HT-29 (cell line): ENCODE results near the gene PRELID3B. TPM values are rescaled to one million over a fixed set of nuclear protein-coding genes. Genes with fewer than 3 reads are reported as not detected.

Source experiments
- DNase-seq: peaks from one replicate; pipeline ENCODE4 v3.0.0-alpha.2; 2015; ENCODE audit warnings: low spot score
- total RNA-seq: library from RNA; depleted of rRNA; stranded (reverse); fragments of >200 nt; shearing (Covaris generic); gene quantifications from 2 replicates; pipeline ENCODE4 v1.2.3, GENCODE V29; 2014; rRNA removed

PRELID3B gene
- total RNA-seq, 1 experiment from 2014 or later = 129 TPM

- no peak for DNase-seq
These were observed 46.4 kb downstream of the PRELID3B start for GRCh38 chr20:58996226-58996611.

DNA sequence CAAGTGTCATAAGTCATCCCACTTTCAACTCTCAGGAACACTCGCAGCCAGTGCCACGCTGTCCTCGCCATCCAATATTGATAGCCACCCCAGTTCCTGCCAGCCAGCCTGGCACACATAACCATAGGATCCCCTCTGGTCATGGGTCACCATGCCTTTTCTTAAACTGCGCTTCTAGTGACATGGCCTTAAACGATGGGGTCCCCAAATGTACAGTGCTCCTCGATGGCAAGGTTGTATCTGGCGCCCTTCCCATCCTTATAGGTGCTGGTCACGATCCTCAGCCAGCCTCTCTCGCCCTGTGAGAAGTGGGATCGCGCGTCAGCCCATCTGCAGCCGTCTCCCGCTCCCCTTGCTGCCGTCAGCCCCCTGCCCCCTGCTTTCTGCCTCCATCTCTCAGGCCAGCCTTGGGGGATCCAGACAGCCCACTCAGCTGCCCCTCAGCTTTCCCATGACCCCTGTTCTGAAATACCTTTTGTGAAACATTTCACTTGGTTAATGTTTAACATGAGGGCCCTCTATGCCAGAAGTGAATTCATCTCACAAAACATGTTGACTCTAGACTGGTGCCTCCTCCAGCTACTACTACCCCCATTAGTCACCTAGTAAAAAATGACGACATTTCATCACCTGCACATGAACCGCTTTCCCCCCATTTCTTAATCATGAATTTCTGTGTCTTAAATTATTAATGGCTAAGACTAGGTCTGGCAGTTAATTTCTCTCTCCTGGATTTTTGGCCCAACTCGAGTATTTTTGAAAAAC is 46.9 kb downstream of the PRELID3B start:
- peak; percentile 47 for DNase-seq

- DNase-seq = no peak
These were observed 48.0 kb downstream of the PRELID3B start for GRCh38 chr20:58994390-58995159.

DNA sequence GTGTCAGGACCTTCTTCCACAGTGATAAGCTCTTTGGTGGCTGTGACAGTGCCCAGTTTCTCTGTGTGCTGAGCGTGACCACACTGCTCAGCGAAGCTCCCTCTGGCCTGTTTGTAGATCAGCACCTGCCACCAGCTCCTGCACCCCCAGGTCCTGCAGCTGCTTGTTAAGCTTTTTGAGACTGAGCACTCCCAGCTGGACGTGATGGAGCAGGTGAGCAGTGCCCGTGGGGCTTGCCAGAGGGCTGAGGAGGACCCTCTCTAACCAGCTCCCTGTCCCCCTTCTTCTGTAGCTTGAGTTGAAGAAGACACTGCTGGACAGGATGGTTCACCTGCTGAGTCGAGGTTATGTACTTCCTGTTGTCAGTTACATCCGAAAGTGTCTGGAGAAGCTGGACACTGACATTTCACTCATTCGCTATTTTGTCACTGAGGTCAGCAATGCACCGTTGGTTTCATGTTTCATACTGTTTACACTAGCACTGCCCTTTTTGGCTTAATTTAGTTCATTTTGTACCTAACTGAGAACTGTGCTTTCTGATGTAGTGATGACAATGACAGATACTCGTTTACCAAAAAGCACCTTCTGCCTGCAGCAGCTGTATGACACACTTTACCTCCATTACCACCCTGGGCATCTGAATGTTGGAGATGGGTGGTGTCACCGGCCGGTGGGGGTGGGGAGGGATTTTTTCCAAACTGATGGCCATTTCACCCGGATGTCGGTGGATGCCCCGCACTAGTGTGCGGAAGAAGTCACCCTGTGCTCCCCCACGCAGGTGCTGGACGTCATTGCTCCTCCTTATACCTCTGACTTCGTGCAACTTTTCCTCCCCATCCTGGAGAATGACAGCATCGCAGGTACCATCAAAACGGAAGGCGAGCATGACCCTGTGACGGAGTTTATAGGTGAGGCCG is 49.0 kb downstream of the PRELID3B start:
- DNase-seq = no peak

GRCh38 chr20:58992911-58993310 is 49.7 kb downstream of the PRELID3B start:
- DNase-seq = no peak

DNA sequence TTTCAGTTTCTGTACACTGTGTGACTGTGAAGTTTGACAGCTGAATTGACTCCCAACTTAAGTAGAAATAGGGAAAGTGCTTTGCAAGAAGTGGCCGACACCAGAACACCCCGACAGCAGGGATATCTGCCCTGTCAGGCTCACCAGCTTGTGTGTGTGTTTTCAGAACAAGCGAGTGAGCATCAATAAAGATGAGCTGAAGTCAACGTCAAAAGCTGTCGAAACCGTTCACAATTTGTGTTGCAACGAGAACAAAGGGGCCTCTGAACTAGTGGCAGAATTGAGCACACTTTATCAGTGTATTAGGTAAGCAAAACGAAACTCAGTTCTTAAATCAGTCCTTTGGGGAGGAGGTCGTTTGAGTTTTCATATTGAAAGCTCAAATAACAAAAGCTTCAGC is 50.9 kb downstream of the PRELID3B start:
- DNase-seq = no peak

GRCh38 chr20:58990651-58991445 is 51.7 kb downstream of the PRELID3B start:
- DNase-seq = no peak

GRCh38 chr20:58989196-58989595 is 53.4 kb downstream of the PRELID3B start:
- DNase-seq = no peak

- DNase-seq = no peak
These were observed 54.1 kb downstream of the PRELID3B start for GRCh38 chr20:58988565-58988882.

GRCh38 chr20:58987790-58988564 is 54.6 kb downstream of the PRELID3B start:
- no peak for DNase-seq

DNA sequence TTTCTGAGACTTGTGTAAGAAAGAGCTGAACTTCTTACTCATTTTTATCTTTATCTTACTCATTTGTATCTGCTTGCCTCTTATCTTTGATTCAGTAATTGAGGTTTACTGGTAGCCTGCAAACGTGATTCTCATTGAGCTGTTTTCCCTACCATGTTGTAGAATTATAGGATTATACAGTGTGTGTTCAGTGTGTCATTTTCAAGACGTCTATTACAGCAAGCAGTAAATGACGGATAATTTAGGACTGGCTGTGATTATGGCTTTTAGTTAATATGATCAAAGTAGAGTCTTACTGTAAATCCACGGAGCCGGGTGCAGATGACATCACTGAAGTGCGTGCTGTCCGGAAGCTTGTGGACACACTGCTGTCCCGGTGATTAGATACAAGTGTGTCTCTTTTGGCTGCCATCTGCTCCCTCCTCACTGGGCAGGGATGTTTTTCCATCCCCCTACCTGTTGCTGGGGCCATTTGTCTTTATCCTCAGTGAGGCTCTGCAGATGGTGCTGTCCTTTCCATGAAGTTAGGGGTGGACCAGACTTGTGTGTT is 55.5 kb downstream of the PRELID3B start:
- no peak for DNase-seq

GRCh38 chr20:58986286-58986967 is 56.2 kb downstream of the PRELID3B start:
- DNase-seq = no peak

DNA sequence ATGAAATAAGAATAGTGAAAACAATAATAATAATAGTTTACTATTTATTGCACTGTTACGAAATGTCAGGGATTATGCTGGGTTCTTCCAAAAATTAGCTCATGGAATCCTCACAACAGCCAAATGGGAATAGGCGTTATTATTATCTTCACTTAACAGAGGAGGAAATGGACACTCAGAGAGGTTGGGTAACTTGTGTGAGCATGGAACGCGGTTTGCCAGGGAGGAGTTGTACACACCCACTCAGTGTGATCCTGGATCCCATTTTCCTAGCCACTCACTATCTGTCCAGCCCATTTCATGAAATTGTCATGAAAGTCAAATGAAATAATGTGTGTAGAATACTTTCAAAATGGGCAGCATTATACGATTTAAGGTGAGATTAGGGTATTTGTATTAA is 56.9 kb downstream of the PRELID3B start:
- no peak for DNase-seq

- DNase-seq = no peak
These were observed 57.9 kb downstream of the PRELID3B start for GRCh38 chr20:58984691-58985090.

Other genes starting within 250 kb of the PRELID3B start
- not detected in 2 replicates for gene GNAS-AS1, start 191.9 kb downstream of the PRELID3B start, total RNA-seq
- 805 and 888 TPM in 2 replicates for gene GNAS, start 190.1 kb downstream of the PRELID3B start, total RNA-seq
- 117 and 134 TPM in 2 replicates for gene NELFCD, start 61.5 kb downstream of the PRELID3B start, total RNA-seq
- gene CTSZ, start 35.5 kb downstream of the PRELID3B start, total RNA-seq = 420 and 441 TPM in 2 replicates
- 0.03 and 0.13 TPM in 2 replicates for gene TUBB1, start 23.4 kb downstream of the PRELID3B start, total RNA-seq
- gene ATP5F1E, start 10.5 kb downstream of the PRELID3B start, total RNA-seq = 45.1 and 47.4 TPM in 2 replicates
- not detected in 2 replicates for gene ZNF831, start 121.0 kb upstream of the PRELID3B start, total RNA-seq